ENCODE results near the gene WDR5.

DNA sequence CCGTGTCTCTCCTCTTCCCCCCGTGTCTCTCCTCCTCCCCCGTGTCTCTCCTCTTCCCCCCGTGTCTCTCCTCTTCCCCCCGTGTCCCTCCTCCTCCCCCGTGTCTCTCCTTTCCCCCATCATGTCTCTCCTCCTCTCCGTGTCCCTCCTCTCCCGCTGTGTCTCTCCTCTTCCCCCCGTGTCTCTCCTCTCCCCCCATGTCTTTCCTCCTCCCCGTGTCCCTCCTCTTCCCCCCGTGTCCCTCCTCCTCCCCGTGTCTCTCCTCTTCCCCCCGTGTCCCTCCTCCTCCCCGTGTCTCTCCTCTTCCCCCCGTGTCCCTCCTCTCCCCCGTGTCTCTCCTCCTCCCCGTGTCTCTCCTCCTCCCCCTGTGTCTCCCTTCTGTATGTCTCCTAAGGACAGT is 41.3 kb downstream of the WDR5 start:
- no peak for TF ChIP-seq EZH2 (IDR thresholded peaks at IDR 0.05; ENCODE audit: borderline replicate concordance)
- TF ChIP-seq, protein P1, sequence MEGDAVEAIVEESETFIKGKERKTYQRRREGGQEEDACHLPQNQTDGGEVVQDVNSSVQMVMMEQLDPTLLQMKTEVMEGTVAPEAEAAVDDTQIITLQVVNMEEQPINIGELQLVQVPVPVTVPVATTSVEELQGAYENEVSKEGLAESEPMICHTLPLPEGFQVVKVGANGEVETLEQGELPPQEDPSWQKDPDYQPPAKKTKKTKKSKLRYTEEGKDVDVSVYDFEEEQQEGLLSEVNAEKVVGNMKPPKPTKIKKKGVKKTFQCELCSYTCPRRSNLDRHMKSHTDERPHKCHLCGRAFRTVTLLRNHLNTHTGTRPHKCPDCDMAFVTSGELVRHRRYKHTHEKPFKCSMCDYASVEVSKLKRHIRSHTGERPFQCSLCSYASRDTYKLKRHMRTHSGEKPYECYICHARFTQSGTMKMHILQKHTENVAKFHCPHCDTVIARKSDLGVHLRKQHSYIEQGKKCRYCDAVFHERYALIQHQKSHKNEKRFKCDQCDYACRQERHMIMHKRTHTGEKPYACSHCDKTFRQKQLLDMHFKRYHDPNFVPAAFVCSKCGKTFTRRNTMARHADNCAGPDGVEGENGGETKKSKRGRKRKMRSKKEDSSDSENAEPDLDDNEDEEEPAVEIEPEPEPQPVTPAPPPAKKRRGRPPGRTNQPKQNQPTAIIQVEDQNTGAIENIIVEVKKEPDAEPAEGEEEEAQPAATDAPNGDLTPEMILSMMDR (IDR thresholded peaks at IDR 0.05; ENCODE audit: poor library complexity): no peak

All from hepatocyte (in vitro differentiated cells).